NCI-H1930 (cell line): Measurements from ENCODE around the gene SLC47A2.

Experiments
- DNase-seq, 2 experiments: peaks; one replicate each; lab custom pipeline; 2025; lab: John Stamatoyannopoulos, UW

SLC47A2 gene

GRCh38 chr17:19726631-19727376 lies 10.4 kb upstream of the SLC47A2 start:
- no peak for DNase-seq

DNA sequence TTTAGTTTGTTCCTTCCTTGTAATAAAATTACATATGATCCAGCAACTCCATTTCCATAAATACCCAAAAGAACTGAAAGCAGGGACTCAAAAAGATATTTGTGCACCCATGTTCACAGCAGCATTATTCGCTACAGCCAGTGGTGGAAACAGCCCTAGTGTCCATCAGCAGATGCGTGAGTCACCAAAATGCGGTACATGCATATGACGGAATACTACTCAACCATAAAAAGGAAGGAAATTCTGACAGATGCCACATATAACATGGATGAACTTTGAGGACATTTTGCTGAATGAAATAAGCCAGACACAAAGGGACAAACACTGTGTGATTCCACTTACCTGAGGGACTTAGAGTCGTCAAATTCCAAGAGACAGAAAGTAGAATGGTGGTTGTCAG lies 9.1 kb upstream of the SLC47A2 start:
- DNase-seq: no peak

DNA sequence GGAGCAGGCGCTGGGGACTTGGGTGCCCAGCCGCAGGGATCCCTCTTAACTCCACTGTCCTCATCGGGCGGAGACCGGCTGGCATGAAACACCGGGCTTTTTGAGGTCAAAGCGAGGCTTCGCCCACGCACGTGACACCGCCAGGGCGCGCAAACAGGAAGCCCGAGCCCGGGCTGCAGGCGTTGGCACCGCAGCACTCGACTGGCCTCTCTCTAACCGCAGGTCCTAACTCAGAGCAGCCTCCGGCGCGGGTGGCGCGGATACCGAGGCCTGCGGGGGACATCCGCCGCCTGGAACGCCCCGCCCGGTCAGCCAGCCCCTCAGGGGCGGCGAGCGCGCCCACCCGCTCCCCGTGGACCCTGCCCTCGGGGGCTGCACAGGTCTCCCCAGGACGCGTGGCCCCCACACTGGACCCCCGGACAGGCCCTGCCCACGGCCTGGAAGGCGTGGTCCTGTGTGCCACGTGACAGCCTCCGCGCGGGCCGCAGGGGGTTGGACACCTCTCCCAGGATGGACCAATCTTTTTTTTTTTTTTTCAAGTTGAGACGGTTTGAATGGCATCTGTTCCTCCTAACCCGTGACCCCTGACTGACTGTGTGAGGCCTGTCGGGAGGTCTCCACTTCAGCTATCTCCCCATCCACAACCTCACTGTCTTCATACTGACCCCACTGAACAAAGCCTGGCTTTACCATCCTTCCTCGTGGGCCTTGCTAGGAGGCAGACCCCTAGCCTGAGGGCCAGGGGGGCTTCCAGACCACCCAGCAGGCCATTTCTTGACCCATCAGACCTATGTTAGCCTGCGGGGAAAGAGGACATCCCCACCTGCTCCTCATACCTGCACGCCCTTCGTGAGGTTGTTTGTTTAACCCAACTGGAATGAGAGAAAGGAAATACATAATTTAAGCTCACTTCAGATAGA lies 8.4 kb upstream of the SLC47A2 start:
- DNase-seq: no peak

- DNase-seq: no peak
These were observed 7.6 kb upstream of the SLC47A2 start for GRCh38 chr17:19723964-19724363.

- DNase-seq: no peak
These were observed 4.4 kb upstream of the SLC47A2 start for GRCh38 chr17:19720631-19721426.

- DNase-seq: no peak
These were observed 3.8 kb upstream of the SLC47A2 start for GRCh38 chr17:19720210-19720475.

GRCh38 chr17:19719355-19720209 lies 3.2 kb upstream of the SLC47A2 start:
- no peak for DNase-seq

GRCh38 chr17:19718613-19719354 lies 2.4 kb upstream of the SLC47A2 start:
- DNase-seq: no peak

GRCh38 chr17:19718041-19718612 lies 1.7 kb upstream of the SLC47A2 start:
- no peak for DNase-seq

DNA sequence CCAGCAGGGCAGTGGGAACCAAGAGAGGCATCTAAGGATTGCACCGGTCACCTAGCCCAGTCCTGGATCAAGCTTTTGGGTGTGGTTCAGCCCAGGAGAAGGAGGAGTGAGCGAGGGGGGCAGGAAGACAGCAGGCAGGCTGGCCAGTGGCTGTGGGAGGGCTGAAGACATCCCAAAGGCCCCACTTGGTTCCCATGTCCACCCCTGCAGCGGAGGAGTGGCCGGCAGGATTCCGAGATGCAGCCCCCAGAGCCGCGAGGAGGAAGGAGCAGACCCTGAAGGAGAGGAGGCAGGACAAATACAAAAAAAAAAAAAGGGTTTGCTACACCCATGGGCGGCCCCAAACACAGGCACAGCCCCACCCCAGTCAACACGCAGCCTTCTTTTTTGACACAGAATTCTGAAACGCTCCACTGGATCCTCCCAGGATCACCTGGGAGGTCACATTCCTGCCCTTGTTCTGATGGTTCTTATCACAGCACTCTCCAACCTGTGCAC lies 1.1 kb upstream of the SLC47A2 start:
- DNase-seq: no peak

DNA sequence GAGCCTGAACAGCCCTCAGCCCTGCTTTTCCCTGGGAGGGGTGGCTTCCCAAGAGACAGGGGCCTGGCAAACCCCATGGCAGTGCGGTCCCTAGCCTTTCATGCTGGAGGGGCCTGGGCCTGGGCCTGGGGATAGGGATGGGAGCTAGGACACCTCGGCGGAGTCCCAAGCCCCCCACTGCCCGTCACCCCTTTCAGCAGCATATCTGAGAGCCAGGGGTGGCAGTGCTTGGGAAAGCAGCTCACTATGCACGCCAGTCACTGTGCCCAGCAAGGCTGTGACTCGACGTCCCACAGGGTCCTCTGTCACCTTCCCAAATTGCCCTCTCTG lies 612 bp upstream of the SLC47A2 start:
- no peak for DNase-seq

DNA sequence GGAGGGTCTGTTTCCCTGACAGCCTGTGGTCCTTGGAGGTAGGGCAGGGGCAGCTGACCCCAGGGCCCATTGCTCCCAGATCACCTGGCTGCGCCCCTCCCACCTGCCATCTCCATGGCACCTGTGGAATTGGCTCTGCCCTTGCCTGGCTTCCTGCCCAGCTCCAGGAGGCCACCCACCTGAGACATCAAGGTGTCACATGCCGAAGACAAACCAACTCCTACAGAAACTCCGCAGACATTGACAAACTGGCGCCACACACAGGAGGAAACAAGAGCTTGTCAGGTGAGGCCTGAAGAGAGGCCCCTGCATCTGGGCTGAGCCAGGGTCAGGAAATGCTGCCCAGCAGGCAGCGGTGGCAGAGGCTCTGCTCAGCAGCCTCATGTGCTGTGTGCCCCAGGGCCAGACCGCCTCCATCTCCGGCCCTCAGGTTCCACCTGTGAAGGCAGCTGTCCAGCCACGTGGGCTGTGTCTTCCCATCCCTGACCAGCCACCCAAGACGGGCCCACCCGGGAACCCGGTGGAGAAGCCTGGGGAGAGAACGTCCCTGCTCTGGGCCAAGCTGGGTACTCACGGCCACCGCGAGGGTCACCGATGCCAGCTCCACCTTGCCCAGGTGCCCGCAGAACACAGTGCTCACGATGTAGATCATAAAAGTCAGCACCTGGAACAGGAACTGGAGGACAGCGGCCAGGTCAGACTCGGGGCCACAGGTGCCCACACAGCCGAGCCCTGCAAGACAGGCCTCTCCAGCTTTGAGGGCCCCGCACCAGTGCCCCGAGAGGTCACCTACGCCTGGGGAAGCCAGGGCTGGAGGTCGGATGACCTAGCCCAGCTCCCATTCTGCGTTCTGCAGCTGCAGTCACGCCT lies 1.6 kb downstream of the SLC47A2 start:
- DNase-seq: no peak

- DNase-seq: no peak
These were observed 2.5 kb downstream of the SLC47A2 start for GRCh38 chr17:19713901-19714361.

GRCh38 chr17:19713462-19713861 lies 2.9 kb downstream of the SLC47A2 start:
- DNase-seq: no peak

DNA sequence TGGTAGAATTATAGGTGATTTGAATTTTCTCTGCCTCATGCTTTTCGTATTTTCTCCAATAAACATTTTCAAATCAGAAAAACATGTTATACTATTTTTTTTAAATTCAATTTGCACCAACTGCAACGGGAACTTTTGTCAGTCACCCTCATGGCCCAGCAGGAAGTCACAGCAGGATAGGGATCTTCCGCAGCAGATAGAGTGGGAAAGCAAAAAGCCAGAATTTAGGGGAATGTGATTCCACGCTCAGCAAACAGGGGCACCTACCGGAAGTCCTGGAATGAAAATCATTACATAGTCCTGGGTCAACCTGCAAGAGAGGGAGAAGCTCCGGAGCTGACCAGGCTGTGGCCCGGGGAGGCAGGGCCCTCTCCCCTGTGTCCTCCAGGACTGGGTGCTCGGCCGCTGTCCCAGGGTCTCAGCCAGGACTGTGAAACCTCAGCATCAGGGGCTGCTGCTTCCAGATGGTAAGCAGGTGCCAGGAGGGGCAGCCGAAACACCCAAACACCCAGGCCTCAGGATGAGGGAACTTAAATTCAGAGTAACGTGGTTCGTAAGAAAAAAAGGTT lies 3.9 kb downstream of the SLC47A2 start:
- no peak for DNase-seq

GRCh38 chr17:19709841-19710240 lies 6.5 kb downstream of the SLC47A2 start:
- no peak for DNase-seq

- no peak for DNase-seq
These were observed 7.8 kb downstream of the SLC47A2 start for GRCh38 chr17:19708431-19709175.

- no peak for DNase-seq
These were observed 8.6 kb downstream of the SLC47A2 start for GRCh38 chr17:19707728-19708221.
